Right ventricle myocardium superior (tissue), 1 donor: ENCODE measurements around the gene SLC24A3. TPM values are rescaled to one million over a fixed set of nuclear protein-coding genes. Genes with fewer than 3 reads are reported as not detected.
A peak's percentile ranks its signal among the peaks of the same experiment; 100 is the strongest.

Source experiments
- ATAC-seq: fragments of 200-7000 bp; cut with Tn5 transposase; one replicate; pipeline ENCODE4 v1.9.1; 2020; ENCODE audit warnings: mild to moderate bottlenecking; ENCODE audit not compliant: poor library complexity
- DNase-seq: peaks from one replicate; pipeline ENCODE4 v3.0.0-alpha.2; 2020
- intact Hi-C: fragments of 100-400 bp; cut with DNase I; formaldehyde crosslinking; loops from one replicate; pipeline ENCODE4 v1.11.2; 2022
- total RNA-seq: library from RNA; stranded (reverse); fragmentation: NEBNext Ultra II Directional; extraction: Animal tissue kit (Norgen Biotek cat#: 25700); gene quantifications from one replicate; pipeline ENCODE4 v1.2.1, GENCODE V29; 2021
- donor health status: DM: no; HTN: yes; CAD: no; lungs with severe emphysema.

The SLC24A3 gene
- total RNA-seq, 1 donor from 2014 or later: 0.62 TPM

GRCh38 chr20:19428324-19428723 is 215.9 kb downstream of the SLC24A3 start:
- no peak for DNase-seq
- intact Hi-C loops: no loop called here
- ATAC-seq: no peak

DNA sequence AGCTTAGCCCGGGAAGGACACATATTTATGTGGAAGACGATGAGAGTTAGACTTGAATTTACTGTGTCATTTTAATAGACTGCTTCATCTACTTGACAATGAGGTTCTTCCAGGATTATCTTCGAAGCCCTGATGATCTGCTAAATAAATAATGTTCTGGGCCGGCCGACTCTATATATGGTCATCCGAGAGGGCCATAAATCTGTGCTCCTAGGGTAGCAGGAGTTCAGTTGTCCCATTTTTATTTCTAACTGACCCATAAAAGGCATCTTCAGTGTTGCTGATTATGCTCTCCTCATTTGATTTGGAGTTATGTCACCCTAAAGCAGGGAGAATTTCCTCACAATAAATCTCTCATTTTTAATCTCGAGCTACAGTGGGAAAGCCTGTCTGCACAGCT is 217.1 kb downstream of the SLC24A3 start:
- intact Hi-C loops: no loop called here
- no peak for ATAC-seq

GRCh38 chr20:19430641-19431315 is 218.3 kb downstream of the SLC24A3 start:
- ATAC-seq: no peak
- DNase-seq: no peak
- intact Hi-C loops: no loop called here

More for the DNA sequence above, 217.1 kb downstream of the SLC24A3 start:
- DNase-seq: no peak

DNA sequence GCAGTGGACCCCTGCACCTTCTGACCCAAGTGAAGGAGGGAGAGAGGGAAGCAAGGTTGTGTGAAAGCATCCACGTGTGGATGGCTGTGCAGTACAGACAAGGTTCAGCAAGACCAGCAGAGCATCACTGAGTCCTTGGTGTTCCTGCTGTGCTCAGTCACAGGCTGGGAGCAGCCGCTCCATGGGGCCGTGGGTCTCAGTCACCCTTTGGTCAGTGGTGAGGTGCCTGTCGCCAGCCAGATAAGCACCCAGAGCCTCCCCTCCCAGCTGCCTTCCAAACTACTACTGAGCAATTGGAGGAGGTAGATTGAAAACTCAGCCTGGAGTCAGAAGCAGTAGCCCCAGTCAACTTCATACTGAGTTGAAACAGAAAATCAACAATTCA is 218.9 kb downstream of the SLC24A3 start:
- intact Hi-C loops: no loop called here

GRCh38 chr20:19431906-19432305 is 219.5 kb downstream of the SLC24A3 start:
- no peak for ATAC-seq
- no peak for DNase-seq
- intact Hi-C loops: no loop called here

More for the DNA sequence above, 218.9 kb downstream of the SLC24A3 start:
- ATAC-seq (no peak), DNase-seq (no peak)

DNA sequence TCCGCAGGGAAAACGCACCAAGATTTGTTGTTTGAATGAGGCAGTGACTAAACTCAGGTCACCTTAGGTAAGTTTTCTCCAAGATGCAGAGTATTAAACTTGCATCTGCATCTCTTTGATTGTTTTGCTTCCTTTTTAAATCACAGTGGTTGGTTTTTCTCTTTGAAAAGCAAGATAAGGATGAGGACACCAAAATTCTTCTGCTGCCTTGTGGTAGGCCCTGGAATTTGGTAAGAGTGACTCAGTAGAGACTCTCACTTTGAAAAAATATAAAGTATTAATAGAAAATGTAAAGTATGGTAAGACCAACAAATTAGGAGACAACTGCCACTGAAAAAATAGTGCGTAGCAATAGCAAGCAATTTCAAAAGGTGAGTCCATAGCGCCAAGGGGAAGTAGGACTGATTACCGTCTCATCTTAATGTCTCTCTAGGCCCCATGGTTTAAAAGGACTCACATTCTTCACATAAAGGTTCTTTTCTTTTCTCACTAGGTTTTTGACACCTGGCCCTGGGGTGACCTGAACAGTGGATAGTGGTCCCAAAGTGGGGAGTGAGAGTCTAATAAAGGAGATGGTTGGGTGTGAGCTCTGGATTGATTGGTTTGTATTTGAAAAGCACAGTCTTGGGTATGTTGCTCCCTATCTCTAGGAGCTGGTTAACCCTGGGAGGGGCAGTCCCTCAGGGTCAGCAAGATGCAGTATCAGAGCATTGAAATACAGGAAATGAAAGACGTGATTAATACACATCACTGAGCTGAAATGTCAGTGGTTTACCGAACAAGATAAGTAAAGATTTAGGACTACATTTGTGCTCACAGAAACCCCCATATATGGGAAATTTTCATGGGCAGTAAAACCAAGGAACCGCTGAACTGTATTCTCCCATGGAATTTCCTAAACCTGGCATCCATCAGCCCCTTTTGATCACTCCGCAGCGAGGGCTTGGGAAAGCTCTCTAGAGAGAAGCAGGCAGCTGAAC is 221.2 kb downstream of the SLC24A3 start:
- intact Hi-C loops: no loop called here
- no peak for ATAC-seq
- no peak for DNase-seq

DNA sequence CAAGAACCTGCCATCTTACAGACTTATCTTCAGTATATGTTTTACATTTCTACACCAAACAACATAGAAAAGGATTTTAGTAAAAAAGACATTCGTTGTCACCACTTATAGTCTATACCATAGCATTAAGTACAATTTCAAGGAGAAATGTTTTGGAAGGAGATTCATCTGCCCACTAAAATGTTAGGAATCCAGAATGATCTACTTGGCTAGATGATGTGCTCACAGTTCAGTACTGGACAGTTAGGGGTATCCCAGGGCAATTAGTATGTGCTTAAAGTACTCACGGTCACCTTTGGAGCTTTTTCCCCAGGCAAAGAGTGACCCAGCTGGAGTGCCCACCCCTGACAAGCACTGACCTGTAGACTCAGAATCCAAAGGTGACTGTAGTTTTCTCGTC is 222.9 kb downstream of the SLC24A3 start:
- no peak for DNase-seq
- no peak for ATAC-seq
- intact Hi-C loops: no loop called here

DNA sequence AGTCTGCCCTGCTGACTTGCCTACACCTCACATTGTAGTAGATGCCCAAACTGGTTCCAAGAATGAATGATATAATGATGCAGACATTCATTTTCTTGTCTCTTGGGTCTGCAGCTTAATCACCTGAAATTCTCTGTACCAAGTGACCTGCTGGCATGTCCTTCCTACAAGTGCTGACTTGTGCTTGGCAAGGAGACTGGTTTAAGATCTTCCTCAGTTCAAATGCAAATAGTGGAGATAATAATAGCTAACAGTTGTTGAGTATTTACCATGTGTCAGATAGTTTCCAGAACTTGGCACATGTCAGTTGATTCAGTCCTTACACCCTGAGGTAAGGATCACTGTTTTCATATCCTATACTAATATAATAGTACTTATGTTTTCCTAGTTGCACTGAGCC is 223.4 kb downstream of the SLC24A3 start:
- intact Hi-C loops: no loop called here
- no peak for DNase-seq
- peak; percentile 51 for ATAC-seq

DNA sequence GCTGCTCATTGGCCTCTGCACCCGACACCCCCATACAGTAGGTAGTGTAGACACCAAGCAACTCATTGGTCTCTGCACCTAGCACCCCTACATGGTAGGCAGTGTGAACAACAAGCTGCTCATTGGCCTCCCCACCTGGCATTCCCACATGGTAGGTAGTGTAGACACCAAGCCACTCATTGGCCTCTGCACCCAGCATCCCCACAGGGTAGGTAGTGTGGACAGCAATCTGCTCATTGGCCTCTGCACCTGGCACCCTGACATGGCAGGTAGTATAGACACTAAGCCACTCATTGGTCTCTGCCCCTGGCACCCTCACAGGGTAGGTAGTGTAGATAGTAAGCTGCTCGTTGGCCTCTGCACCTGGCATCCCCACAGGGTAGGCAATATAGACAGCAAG is 226.0 kb downstream of the SLC24A3 start:
- DNase-seq (no peak), ATAC-seq (no peak)
- intact Hi-C loops: no loop called here

DNA sequence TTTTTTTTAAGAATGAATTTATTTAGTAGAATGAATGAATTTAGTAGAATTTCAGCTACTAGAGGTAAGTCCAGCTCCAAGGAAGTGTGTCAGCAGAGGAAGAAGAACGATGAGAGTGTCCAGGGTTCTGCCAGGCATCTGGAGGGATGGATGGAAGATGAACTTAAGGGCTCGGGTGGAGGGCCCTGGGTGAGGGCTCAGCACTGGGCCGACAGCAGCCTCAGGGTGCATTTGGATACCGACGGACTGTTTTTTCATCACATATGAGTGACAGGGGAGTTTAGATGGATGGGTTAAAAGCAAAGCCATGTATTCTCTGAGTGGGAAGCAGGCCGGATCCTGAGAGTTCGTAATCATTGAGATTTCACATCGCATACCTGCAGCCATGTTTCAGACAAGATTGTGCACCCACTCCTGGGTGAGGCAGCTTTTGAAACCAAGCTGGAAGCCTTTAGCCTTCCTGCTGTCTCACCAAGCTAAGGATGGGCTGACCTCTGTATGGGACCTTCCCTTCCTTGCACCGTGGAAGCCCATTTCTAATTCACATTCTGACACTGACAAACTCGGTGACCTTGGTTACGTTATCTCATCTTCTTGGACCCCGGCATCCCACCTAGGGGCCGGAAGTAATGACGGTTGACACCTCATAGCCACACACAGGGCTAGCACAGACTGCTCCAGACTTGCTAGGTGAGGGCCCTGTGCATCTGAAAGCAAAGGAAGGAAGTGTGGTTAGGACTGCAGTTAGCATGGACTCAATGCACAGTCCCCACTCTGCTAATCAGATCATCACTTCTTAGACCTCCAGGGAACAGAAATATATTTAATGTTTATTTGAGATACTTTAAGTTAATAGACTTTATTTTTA is 228.5 kb downstream of the SLC24A3 start:
- DNase-seq (no peak), ATAC-seq (no peak)
- intact Hi-C loops: no loop called here

- intact Hi-C loops: no loop called here
- ATAC-seq (no peak), DNase-seq (no peak)
These were observed 233.8 kb downstream of the SLC24A3 start for GRCh38 chr20:19446246-19446645.

DNA sequence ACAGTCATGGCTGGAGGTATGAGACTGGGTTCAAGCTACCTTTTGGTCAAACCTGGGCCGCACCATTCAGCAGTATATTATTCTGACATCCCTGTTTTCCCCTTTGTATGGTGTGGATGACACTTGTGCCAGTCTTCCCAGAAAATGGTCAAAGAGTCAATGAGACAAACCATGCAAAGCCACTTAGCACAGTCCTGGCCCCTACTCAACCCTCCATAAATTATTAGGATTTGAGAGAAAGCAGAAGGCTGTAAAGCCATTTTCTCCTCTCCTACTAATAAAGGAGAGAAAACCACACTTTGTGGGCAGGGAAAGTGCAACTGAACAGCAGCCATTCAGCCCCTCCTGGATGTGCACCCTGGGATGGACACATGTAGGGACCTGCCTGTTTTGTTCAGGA is 236.2 kb downstream of the SLC24A3 start:
- no peak for DNase-seq
- intact Hi-C loops: no loop called here
- ATAC-seq: no peak

- ATAC-seq: no peak
- intact Hi-C loops: no loop called here
- no peak for DNase-seq
These were observed 236.6 kb downstream of the SLC24A3 start for GRCh38 chr20:19449051-19449450.

GRCh38 chr20:19451231-19451922 is 238.9 kb downstream of the SLC24A3 start:
- intact Hi-C loops: no loop called here
- ATAC-seq: no peak
- DNase-seq: no peak

- intact Hi-C loops: no loop called here
- no peak for DNase-seq
- no peak for ATAC-seq
These were observed 239.5 kb downstream of the SLC24A3 start for GRCh38 chr20:19451923-19452295.

- ATAC-seq (no peak), DNase-seq (no peak)
- intact Hi-C loops: no loop called here
These were observed 241.0 kb downstream of the SLC24A3 start for GRCh38 chr20:19453410-19453809.

DNA sequence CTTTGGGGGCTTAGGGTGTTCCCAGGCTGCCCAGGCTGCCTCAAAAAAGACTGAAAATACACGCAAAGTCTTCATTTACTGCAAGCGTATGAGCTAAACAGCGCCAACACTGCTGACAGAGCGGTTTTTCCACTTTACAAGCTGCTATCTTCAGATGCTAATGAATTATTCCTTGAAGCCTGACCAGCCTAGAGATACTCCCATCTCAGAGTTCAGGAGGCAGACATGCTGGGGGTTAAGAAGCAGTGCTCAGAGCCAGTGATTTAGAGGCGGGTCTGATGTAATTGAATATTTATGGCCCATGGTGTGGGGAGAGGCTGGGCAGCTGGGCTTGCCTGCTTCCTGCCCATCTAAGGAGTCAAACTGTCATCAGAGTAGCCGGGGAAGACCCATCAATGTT is 241.4 kb downstream of the SLC24A3 start:
- intact Hi-C loops: no loop called here
- ATAC-seq (no peak), DNase-seq (no peak)

GRCh38 chr20:19456595-19457395 is 244.4 kb downstream of the SLC24A3 start:
- no peak for ATAC-seq
- DNase-seq: no peak
- intact Hi-C loops: no loop called here
